ENCODE measurements around the gene TAF5L. TPM values are rescaled to one million over a fixed set of nuclear protein-coding genes. Genes with fewer than 3 reads are reported as not detected.
A peak's percentile ranks its signal among the peaks of the same experiment; 100 is the strongest.
"Not testable (repeated sequence)": the region's sequence is repeated elsewhere in the genome, so short reads cannot be mapped to it uniquely, and the experiment has no call there.

TAF5L gene
- total RNA-seq, 1 donor from 2014 or later, result 22.1 TPM

- H3K9me3 ChIP-seq, result no peaks in the 10 kb centered on the region
- intact Hi-C loops (cut with DNase I), result no loop called here
- DNase-seq (no peak), ATAC-seq (peak; percentile 50)
- H3K27ac ChIP-seq, result peak overlapping the region; percentile 32
- TF ChIP-seq, protein P1, sequence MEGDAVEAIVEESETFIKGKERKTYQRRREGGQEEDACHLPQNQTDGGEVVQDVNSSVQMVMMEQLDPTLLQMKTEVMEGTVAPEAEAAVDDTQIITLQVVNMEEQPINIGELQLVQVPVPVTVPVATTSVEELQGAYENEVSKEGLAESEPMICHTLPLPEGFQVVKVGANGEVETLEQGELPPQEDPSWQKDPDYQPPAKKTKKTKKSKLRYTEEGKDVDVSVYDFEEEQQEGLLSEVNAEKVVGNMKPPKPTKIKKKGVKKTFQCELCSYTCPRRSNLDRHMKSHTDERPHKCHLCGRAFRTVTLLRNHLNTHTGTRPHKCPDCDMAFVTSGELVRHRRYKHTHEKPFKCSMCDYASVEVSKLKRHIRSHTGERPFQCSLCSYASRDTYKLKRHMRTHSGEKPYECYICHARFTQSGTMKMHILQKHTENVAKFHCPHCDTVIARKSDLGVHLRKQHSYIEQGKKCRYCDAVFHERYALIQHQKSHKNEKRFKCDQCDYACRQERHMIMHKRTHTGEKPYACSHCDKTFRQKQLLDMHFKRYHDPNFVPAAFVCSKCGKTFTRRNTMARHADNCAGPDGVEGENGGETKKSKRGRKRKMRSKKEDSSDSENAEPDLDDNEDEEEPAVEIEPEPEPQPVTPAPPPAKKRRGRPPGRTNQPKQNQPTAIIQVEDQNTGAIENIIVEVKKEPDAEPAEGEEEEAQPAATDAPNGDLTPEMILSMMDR (IDR thresholded peaks at IDR 0.05), result no peak
- H3K27me3 ChIP-seq, result no peaks in the 10 kb centered on the region
- no peaks in the 10 kb centered on the region for H3K36me3 ChIP-seq
- H3K4me3 ChIP-seq, result peak overlapping the region; percentile 16
- peaks cover 6% of the 10 kb centered on the region for H3K4me1 ChIP-seq
Measured at GRCh38 chr1:229563701-229564100, 62.2 kb downstream of the TAF5L start.

- Histone ChIP-seq H3K4me3 (no peak overlapping the region), H3K9me3 (no peaks in the 10 kb centered on the region), H3K4me1 (peaks cover 6% of the 10 kb centered on the region), H3K27ac (peak overlapping the region; percentile 15), H3K36me3 (no peaks in the 10 kb centered on the region), H3K27me3 (no peaks in the 10 kb centered on the region)
- no peak for ATAC-seq
- no peak for DNase-seq
- intact Hi-C loops (cut with DNase I), result no loop called here
- TF ChIP-seq, protein P1 (IDR thresholded peaks at IDR 0.05), result no peak
Measured at GRCh38 chr1:229563241-229563640, 62.7 kb downstream of the TAF5L start.

- ATAC-seq (no peak), DNase-seq (no peak)
- Histone ChIP-seq H3K4me1 (peaks cover 6% of the 10 kb centered on the region), H3K36me3 (no peaks in the 10 kb centered on the region), H3K4me3 (no peak overlapping the region), H3K9me3 (no peaks in the 10 kb centered on the region), H3K27me3 (no peaks in the 10 kb centered on the region), H3K27ac (peak overlapping the region; percentile 15)
- intact Hi-C loops (cut with DNase I), result no loop called here
- TF ChIP-seq, protein P1 (IDR thresholded peaks at IDR 0.05), result no peak
Measured at GRCh38 chr1:229562686-229563085, 63.2 kb downstream of the TAF5L start.

DNA sequence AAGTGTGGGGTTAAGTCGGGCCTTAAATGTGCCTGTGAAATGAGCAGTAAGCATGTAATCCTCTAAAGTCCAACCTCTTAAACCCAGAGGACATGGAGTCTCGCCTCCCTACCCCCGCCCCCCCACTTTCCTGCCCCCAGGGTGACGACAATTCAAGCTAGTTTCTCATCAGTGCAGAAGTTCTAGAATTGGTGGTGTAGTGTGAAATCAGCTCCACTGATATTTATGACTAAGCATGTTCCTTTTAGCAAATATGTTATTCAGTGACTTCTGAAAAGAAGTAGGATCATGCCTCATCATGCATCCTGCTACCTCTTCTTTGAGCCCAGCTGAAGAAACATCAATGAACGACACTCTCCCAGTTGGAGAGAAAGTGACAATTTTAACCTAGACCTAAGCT, 64.8 kb downstream of the TAF5L start:
- H3K27me3 ChIP-seq, result no peaks in the 10 kb centered on the region
- no peaks in the 10 kb centered on the region for H3K36me3 ChIP-seq
- no peak overlapping the region for H3K4me3 ChIP-seq
- TF ChIP-seq, protein P1 (IDR thresholded peaks at IDR 0.05), result no peak
- DNase-seq (no peak), ATAC-seq (no peak)
- no peak overlapping the region for H3K27ac ChIP-seq
- peaks cover 19% of the 10 kb centered on the region for H3K4me1 ChIP-seq
- H3K9me3 ChIP-seq, result no peaks in the 10 kb centered on the region
- intact Hi-C loops (cut with DNase I), result no loop called here

- H3K27ac ChIP-seq; DNase-seq; intact Hi-C loops (cut with DNase I); ATAC-seq; H3K27me3 ChIP-seq; H3K4me3 ChIP-seq; H3K9me3 ChIP-seq; H3K36me3 ChIP-seq: not testable (repeated sequence)
- peaks cover 19% of the 10 kb centered on the region for H3K4me1 ChIP-seq
Measured at GRCh38 chr1:229560124-229560523, 65.8 kb downstream of the TAF5L start.

DNA sequence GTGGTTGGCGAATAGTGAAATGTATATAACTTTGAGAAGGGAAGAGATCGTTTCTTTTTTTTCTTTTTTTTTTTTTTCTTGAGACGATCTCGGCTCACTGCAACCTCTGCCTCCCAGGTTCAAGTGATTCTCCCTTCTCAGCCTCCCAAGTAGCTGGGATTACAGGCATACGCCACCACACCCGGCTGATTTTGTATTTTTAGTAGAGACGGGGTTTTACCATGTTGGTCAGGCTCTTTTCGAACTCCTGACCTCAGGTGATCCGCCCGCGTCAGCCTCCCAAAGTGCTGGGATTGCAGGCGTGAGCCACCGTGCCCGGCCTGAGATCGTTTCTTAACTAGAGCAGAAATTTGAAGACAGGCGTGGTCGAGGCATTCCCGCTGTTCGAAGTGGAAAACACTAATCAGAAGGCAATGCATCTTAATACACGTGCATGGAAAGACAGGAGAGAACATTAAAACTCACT, 66.6 kb downstream of the TAF5L start:
- H3K36me3 ChIP-seq; DNase-seq; H3K27me3 ChIP-seq; ATAC-seq; H3K9me3 ChIP-seq; intact Hi-C loops (cut with DNase I): not testable (repeated sequence)
- Histone ChIP-seq H3K27ac (peak overlapping the region; percentile 86), H3K4me1 (peaks cover 19% of the 10 kb centered on the region), H3K4me3 (peak overlapping the region; percentile 75)
